Measurements from ENCODE around the gene CCDC43.

The CCDC43 gene

GRCh38 chr17:44672479-44673093 lies 17.0 kb downstream of the CCDC43 start:
- CTCF ChIA-PET: interaction anchor here (0.7 to 5.5 kb wide), 24 partner anchors 10 to 393 kb away, joined by 3 to 46 read pairs (median 6); partner anchors contain the start of genes FAM171A2 and MEIOC
- peak; percentile 35 for TF ChIP-seq CTCF (IDR thresholded peaks at IDR 0.05; ENCODE audit: insufficient read depth, low read length, missing control alignments)
- no peak overlapping the region for H3K4me3 ChIP-seq (ENCODE audit: low read depth, low read length)
- DNase-seq (ENCODE audit: low read depth, low spot score): no peak
- POLR2A ChIA-PET: no interaction called here

- ChIA-PET POLR2A (interaction anchor here (0.6 kb wide), 1 partner anchor 34 kb away, joined by 3 read pairs; no protein-coding TSS in a partner anchor), CTCF (interaction anchor here (0.8 to 1.6 kb wide), 4 partner anchors 10 to 132 kb away, joined by 3 to 7 read pairs (median 3); partner anchors contain the start of gene MEIOC)
- H3K4me3 ChIP-seq (ENCODE audit: low read depth, low read length): no peak overlapping the region
- DNase-seq (ENCODE audit: low read depth, low spot score): no peak
- no peak for TF ChIP-seq CTCF (IDR thresholded peaks at IDR 0.05; ENCODE audit: insufficient read depth, low read length, missing control alignments)
These were observed 23.6 kb downstream of the CCDC43 start for GRCh38 chr17:44666006-44666405.

GRCh38 chr17:44664867-44665266 lies 24.7 kb downstream of the CCDC43 start:
- ChIA-PET POLR2A (no interaction called here), CTCF (no interaction called here)
- no peak overlapping the region for H3K4me3 ChIP-seq (ENCODE audit: low read depth, low read length)
- no peak for DNase-seq (ENCODE audit: low read depth, low spot score)
- no peak for TF ChIP-seq CTCF (IDR thresholded peaks at IDR 0.05; ENCODE audit: insufficient read depth, low read length, missing control alignments)

GRCh38 chr17:44663095-44663494 lies 26.5 kb downstream of the CCDC43 start:
- DNase-seq (ENCODE audit: low read depth, low spot score): no peak
- ChIA-PET CTCF (interaction anchor here (1.3 to 3.0 kb wide), 2 partner anchors 9 to 15 kb away, joined by 6 to 11 read pairs; no protein-coding TSS in a partner anchor), POLR2A (no interaction called here)
- no peak overlapping the region for H3K4me3 ChIP-seq (ENCODE audit: low read depth, low read length)
- no peak for TF ChIP-seq CTCF (IDR thresholded peaks at IDR 0.05; ENCODE audit: insufficient read depth, low read length, missing control alignments)

- POLR2A ChIA-PET: no interaction called here
- DNase-seq (ENCODE audit: low read depth, low spot score): no peak
- TF ChIP-seq CTCF (IDR thresholded peaks at IDR 0.05; ENCODE audit: insufficient read depth, low read length, missing control alignments): no peak
- CTCF ChIA-PET: interaction anchor here (3.0 kb wide), 1 partner anchor 10 kb away, joined by 11 read pairs; no protein-coding TSS in a partner anchor
- no peak overlapping the region for H3K4me3 ChIP-seq (ENCODE audit: low read depth, low read length)
These were observed 27.7 kb downstream of the CCDC43 start for GRCh38 chr17:44661835-44662234.

- peak within 1 kb of the TSS; percentile 36 for H3K4me3 ChIP-seq (ENCODE audit: low read depth, low read length)
- CTCF ChIA-PET: interaction anchor here (0.7 to 4.6 kb wide), 5 partner anchors 10 to 157 kb away, joined by 3 to 21 read pairs (median 9); no protein-coding TSS in a partner anchor
- DNase-seq (ENCODE audit: low read depth, low spot score): no peak
- no peak for TF ChIP-seq CTCF (IDR thresholded peaks at IDR 0.05; ENCODE audit: insufficient read depth, low read length, missing control alignments)
- POLR2A ChIA-PET: no interaction called here
These were observed 33.4 kb downstream of the CCDC43 start, which contains the start of gene MEIOC for GRCh38 chr17:44655983-44656710. TSS of gene MEIOC (plus strand) at chr17:44656468. CDS start at chr17:44656614, 146 bp downstream.

Data from AG04449 (cell line).